Occipital lobe (tissue), 2 donors: ENCODE data around the gene HOXC5. TPM values are rescaled to one million over a fixed set of nuclear protein-coding genes. Genes with fewer than 3 reads are reported as not detected.

ENCODE experiments used
- DNase-seq: peaks from one replicate; lab custom pipeline; 2025; lab: John Stamatoyannopoulos, UW
- total RNA-seq: library from RNA; depleted of rRNA; stranded (reverse); fragments of >200 nt; gene quantifications from one replicate; pipeline ENCODE4 v1.2.3, GENCODE V29; 2014

The HOXC5 gene
- total RNA-seq, 1 donor from 2014 or later = not detected

GRCh38 chr12:54019091-54019811, 13.6 kb upstream of the HOXC5 start:
- DNase-seq = no peak

GRCh38 chr12:54019924-54020590, 12.8 kb upstream of the HOXC5 start:
- no peak for DNase-seq

GRCh38 chr12:54020591-54021405, 12.1 kb upstream of the HOXC5 start:
- DNase-seq = no peak

- DNase-seq = no peak
Measured at GRCh38 chr12:54021432-54022013, 11.3 kb upstream of the HOXC5 start.

- DNase-seq = no peak
Measured at GRCh38 chr12:54022960-54023884, 9.6 kb upstream of the HOXC5 start.

- DNase-seq = no peak
Measured at GRCh38 chr12:54024127-54024526, 8.7 kb upstream of the HOXC5 start.

- no peak for DNase-seq
Measured at GRCh38 chr12:54024581-54025305, 8.1 kb upstream of the HOXC5 start.

- DNase-seq = no peak
Measured at GRCh38 chr12:54025499-54026405, 7.1 kb upstream of the HOXC5 start.

GRCh38 chr12:54026640-54027441, 6.0 kb upstream of the HOXC5 start:
- no peak for DNase-seq

GRCh38 chr12:54027442-54027786, 5.4 kb upstream of the HOXC5 start:
- DNase-seq = no peak

- DNase-seq = no peak
Measured at GRCh38 chr12:54028314-54029201, 4.3 kb upstream of the HOXC5 start, which contains the start of gene HOXC6. Gene HOXC6, plus strand, starts transcription at chr12:54028440. Its CDS starts 82 bp downstream, at chr12:54028522.

- no peak for DNase-seq
Measured at GRCh38 chr12:54029529-54030441, 3.1 kb upstream of the HOXC5 start.

- no peak for DNase-seq
Measured at GRCh38 chr12:54030442-54030801, 2.4 kb upstream of the HOXC5 start.

- no peak for DNase-seq
Measured at GRCh38 chr12:54030889-54031471, 1.9 kb upstream of the HOXC5 start.

- no peak for DNase-seq
Measured at GRCh38 chr12:54031480-54031879, 1.4 kb upstream of the HOXC5 start.
